HG03342 (cell line): ENCODE measurements around the gene CASKIN1.

Experiments
- ATAC-seq: cut with Tn5 transposase; IDR thresholded peaks from one replicate; pipeline ENCODE4 v1.9.1; 2021; ENCODE audit warnings: mild to moderate bottlenecking, moderate library complexity; ENCODE audit not compliant: unreplicated experiment

The CASKIN1 gene

GRCh38 chr16:2194166-2194834, 2.1 kb downstream of the CASKIN1 start:
- no peak for ATAC-seq

GRCh38 chr16:2191446-2191706, 5.0 kb downstream of the CASKIN1 start:
- ATAC-seq = no peak

DNA sequence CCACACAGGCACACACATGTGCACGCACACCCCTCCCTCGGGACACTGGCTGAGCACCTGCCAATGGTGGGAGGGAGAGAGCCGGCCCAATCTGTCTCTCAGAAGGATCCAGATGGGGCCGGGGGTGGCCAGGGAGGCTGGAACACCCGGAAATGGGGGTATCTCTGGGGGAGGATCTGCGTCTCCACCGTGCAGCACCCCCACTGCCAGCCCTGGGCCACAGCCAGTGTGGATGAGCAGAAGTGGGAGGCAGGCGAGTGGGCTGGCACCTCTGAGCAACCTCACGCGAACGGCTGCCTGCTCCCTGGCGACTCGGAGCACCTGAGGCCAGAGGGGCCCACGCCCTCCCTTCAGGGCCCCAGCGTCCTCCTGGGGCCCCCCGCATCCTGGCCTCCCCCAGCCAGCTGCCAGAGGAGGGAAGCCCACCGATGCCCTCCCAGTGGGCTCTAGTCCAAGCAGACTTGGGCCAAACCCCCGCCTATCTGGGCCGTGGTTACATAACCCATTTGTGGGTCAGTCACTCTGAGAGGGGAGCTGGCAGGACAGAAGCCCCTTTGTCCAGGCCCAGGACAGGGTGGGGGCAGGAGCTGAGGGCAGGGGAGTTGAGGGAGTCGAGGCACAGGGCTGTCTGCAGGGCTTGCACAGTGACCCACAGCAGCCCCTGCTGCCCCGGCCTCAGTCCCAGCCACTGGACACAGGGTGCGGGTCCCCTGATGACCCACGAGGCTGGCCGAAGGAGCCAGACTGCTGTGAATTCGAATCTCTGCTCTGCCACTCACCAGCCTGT, 5.6 kb downstream of the CASKIN1 start:
- ATAC-seq = no peak

DNA sequence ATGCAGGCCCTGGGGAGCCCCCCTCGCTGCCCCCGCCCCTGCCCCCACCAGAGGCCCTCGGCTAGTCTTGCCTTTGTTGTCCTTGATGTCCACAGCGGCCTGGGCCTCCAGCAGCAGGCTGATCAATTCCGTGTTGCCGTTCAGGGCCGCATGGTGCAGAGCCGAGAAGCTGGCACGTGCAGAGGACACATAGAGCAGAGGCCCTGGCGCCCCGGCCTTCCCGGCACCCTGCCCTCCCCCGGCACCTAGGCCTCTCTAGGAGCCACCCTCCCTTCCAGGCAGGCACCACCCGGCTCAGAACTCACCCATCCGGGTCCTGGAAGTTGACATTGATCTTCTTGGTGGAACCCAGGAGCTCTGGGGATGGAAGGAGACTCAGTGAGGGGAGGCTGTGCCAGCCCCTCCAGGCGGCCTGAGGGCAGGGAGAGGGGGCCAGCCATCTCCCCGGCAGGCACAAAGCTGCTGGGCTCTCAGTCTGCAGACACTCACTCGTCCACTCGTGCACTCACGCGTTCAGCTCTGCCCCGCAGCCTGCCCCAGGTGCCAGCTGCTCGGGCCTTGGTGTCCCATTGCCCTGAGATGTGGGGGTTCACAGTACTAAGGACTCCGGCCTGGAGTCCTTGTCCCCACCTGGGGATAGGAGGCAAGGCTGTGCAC, 6.3 kb downstream of the CASKIN1 start:
- no peak for ATAC-seq

- ATAC-seq = no peak
These were observed 7.0 kb downstream of the CASKIN1 start for GRCh38 chr16:2189252-2189893.

DNA sequence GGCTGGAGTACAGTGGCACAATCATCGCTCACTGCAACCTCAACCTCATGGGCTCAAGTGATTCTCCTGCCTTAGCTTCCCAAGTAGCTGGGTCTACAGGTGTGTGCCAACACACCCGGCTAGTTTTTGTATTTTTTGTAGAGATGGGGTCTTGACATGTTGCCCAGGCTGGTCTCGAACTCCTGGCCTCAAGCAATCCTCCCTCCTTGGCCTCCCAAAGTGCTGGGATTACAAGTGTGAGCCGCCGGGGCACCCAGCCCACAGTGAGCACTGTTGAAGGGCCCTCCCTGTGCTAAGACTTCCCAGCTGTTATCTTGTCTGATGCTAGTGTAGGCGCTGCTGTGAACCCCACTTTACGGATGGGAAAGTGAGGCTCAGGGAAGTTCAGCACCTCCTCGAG, 8.0 kb downstream of the CASKIN1 start:
- ATAC-seq = no peak

DNA sequence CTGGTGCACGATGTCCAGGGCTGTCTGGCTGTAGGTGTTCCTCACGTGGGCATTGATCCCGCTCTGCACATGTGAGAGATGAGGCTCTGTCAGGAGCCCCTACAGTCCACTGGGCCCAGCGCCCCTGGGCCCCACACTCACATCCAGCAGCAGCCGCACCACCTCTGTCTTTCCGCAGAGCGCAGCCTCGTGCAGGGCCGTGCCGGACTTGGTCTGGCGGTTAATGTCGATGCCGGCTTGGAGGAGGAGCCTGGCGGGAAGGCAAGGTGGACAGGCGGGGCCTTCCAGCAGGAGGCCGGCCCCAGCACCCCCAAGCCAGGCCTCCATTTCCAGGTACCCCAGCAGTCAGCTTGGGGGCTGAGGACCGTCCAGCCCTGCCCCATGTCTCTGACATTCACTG, 9.2 kb downstream of the CASKIN1 start:
- no peak for ATAC-seq

- no peak for ATAC-seq
These were observed 9.9 kb downstream of the CASKIN1 start for GRCh38 chr16:2186505-2186904.

DNA sequence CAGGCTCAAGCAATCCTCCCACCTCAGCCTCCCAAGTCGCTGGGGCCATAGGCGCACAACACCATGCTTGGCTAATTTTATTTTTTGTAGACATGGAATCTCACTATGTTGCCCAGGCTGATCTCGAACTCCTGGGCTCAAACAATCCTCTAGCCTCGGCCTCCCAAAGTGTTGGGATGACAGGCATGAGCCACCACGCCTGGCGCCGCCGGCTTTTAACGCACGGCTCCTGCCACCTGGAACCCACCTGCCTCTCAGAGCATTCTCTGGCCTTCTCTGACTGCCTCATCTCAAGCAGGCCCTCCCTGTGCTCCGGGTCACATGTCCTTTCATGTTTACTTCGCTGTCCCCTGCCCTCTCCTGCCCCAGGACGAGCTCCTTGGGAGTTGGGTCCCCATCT, 10.3 kb downstream of the CASKIN1 start:
- no peak for ATAC-seq

GRCh38 chr16:2184962-2185361, 11.4 kb downstream of the CASKIN1 start:
- ATAC-seq = no peak

- ATAC-seq = no peak
These were observed 12.1 kb downstream of the CASKIN1 start for GRCh38 chr16:2184346-2184745.

DNA sequence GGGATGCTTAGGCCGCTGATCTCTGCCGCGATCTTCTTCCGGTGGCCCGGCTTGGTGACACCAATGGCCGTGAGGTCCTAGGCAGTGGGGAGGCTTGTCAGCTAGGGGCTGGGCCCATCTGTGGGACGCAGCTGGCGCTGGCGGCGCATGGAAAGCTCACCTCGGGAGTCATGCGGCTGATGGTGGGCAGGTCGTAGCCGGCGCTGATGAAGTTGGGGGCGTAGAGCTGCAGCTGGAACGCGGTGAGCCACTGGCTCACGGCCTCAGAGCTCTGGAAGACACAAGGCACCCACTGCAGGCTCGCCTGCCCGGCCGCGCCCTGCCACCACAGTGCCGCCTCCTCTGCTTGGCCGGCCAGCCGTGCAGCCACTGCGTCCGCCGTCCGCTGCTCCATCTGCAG, 12.7 kb downstream of the CASKIN1 start:
- no peak for ATAC-seq

DNA sequence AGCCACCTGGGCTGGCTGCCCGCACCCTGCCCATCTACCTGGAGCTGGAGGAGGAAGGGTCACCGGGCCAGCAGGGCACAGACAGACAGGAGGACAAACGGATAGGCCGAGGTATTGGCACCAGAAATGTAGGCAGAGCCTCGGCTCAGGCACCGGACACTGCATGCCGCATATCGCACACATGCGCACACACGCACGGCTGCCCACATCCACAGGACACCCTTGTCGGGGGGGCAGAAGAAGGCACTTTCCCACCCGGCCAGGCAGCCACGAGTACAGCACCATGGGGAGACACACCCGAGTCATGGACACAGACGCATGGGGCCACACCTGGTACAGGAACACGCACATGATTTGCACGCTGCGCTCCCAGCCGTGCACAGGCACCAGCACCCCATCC, 14.5 kb downstream of the CASKIN1 start:
- ATAC-seq = no peak

DNA sequence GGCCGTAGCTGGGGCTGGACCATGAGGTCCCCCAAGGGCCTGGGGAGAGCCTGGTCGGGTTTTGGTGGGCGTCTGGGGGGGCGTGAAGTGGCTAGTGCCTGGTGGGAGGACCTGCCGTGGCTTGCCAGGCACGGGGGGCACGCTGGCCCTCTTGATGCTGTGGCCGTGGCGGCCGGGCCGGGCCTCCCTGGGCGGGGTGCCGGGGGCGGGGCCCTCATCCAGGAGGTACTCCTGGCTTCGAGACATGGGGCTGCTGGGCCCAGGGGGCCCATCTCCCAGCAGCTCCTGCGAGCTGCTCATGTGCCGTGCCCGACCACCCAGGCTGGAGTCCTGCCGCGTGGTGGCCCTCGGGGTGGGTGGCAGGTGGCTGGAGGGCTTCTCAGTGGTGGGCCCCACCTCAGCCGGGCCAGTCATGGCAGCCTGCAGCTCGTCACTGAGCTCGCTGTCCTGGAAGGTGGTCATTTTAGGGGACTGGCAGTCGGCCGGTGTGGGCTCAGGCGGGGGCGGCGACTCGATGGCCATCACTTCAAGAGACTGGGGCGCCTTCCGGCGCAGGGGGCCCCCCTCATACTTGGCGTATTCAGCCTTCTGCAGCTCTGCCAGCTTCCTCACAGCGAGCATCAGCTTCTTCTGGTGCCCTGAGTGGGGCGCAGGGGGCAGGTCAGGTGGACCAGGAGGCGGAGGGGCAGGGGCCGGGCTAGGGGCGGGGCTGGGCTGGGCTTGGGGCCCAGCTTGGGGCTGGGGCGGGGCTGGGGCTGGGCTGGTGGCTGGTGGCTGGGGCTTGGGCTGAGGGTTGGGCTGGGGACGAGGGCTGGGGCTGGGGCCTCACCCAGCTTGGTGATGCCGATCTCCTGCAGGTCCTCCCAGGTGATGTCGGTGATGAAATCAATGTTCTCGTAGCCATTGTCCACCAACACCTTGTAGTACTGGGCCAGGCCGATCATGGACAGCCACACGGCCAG, 15.2 kb downstream of the CASKIN1 start:
- no peak for ATAC-seq

DNA sequence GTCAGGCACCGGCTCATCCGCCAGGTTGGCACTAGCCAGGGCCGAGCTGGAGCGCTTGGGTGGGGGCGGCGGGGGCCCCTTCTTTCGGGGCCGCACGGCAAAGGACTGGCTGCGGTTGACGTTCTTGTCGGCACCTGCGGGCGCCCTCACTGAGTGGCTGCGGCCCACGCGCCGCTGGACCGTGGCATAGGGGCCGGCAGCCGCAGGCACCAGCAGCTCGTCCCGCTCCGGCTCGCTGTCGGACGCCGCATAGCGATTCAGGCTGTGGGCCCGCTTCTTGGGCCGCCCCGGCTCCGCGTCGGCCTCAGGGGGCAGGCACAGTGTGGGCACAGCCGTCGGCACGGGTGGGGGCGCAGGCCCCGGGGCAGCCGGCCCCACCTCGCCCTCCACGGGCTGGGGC, 15.9 kb downstream of the CASKIN1 start:
- no peak for ATAC-seq

DNA sequence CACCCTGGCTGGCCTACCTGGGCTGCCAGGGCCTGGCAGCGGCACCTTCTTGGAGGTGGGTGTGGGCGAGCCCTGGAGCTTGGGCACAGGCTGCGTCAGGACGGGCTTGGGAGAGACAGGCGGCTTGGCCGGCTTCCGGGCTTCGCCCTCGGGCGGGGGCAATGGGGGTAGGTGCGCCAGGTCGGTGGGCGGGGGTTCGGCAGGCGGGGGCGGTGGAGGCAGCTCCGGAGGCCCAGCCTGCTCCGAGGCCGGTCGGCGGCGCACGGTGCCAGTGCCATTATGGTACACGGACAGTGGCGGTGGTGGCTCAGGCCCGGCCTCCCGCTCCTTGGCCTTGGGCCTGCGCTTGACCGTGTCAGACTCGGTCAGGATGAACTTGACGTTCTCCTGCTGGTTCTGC, 16.8 kb downstream of the CASKIN1 start:
- ATAC-seq = no peak

- ATAC-seq = no peak
These were observed 17.3 kb downstream of the CASKIN1 start for GRCh38 chr16:2179107-2179501.

- no peak for ATAC-seq
These were observed 17.9 kb downstream of the CASKIN1 start for GRCh38 chr16:2178321-2179106.

- ATAC-seq = no peak
These were observed 18.8 kb downstream of the CASKIN1 start for GRCh38 chr16:2177561-2177960.

DNA sequence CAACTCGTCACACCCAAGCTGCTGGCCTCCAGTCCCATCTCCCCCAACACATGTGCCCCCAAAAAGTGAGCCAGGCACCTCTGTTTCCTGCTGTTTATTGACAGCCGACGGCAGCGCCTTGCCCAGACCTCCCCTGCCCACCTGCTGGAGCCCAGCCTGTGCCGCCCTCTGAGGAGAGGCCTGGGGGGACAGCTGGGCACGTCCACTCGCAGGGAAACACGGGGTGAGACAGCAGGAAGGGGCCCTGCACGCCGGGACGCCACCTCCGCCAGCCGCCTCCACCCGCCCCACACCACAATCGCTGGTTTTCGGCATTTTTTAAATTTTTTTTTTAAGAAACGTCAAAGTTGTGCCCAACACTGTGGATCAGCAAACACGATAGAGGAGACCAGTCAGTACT, 19.3 kb downstream of the CASKIN1 start:
- no peak for ATAC-seq
